Ovary (tissue), 3 donors: ENCODE results near the gene CDH23.

Experiments
- CTCF ChIP-seq, 3 donors: fragments of 450-650 bp in 2 of 3; fragments of 200-600 bp in 1 of 3; IDR thresholded peaks; one replicate each; pipeline versions ENCODE4 v1.5.1 to v1.8.0; 2016 to 2022; ENCODE audit warnings: antibody characterized with exemption in 3 of 3, mild to moderate bottlenecking in 1 of 3
- EP300 ChIP-seq: sonication (generic); formaldehyde crosslinking; IDR thresholded peaks from one replicate; pipeline ENCODE4 v1.6.1; 2017; ENCODE audit warnings: antibody characterized with exemption
- POLR2A ChIP-seq: fragments of 450-650 bp; IDR thresholded peaks from one replicate; pipeline ENCODE4 v1.6.1; 2017; ENCODE audit warnings: antibody characterized with exemption, mild to moderate bottlenecking, moderate library complexity
- donor health status: DM: no; HTN: no; CAD: no.

DNA sequence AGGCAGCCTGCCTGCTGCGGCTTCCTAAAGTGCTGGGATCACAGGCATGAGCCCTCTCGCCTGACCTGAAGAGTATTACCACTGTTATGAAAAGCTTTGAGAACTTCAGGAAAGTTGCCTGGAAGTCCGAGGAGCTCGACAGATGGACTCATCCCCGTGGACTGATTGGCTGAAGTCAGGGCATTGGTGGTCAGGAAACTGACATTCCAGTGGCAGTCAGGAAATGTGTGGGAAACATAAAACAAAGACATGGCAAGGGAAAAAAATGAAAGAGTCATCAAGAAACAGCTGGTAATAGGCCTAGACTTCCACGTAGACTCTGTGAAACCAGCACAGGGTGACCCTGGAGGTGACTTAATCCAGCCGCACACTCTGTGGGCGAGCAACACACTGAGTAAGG lies 123.3 kb downstream of the CDH23 start:
- TF ChIP-seq CTCF (IDR thresholded peaks at IDR 0.05): no peak
- TF ChIP-seq POLR2A: no peak
- no peak for TF ChIP-seq EP300
